Erythroblast (primary cell): ENCODE data around the gene MAPK12.

Experiments used
- GATA1 ChIP-seq: IDR thresholded peaks from 2 replicates; pipeline ENCODE4 v1.6.1; 2011; ENCODE audit warnings: low read depth, mild to moderate bottlenecking, control low read depth, low read length, moderate library complexity
- POLR2A ChIP-seq: IDR thresholded peaks from 2 replicates; pipeline ENCODE4 v1.6.1; 2011; ENCODE audit warnings: mild to moderate bottlenecking, low read length

DNA sequence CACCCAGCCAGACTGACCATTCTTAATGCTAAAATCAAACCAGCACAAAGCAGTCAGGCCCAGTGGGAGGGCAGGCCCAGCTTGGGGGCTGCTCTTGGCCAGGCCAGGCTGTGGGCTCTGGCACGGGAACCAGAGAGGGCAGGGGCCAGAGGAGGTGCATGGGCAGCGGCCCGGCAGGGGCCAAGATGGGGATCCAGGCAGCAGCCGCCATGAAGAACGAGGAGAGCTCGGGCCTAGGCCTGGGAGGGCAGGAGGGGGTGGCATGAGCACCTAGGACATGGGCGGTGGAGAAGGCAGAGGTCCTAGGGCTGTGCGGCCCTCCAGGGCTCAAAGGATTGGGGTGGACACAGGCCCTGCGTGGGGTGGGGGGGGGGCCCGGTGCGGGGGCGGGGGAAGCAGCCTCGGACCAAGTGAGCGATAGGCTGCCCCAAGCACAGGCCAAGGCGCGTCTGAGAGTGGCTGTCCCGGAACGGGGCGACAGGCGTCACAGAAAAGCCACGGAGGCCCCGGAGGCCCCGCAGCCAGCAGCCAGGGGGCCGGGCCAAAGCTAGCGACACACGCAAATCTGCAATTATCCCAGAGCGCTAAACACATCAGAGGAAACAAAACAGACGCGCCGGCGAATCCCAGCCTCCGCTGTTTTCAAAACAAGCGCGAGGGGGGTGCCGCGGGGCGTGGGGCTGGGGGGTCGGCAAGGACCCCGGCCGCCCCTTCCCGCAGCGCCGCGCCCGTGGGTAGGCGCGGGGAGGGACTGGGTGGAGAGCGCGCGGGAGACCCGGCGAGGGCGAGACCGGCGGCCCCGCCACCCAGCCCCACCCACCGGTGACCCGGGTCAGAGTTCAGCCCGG, 37.7 kb upstream of the MAPK12 start:
- TF ChIP-seq POLR2A (no peak), GATA1 (no peak)
